ENCODE data around the gene EEPD1. TPM values are rescaled to one million over a fixed set of nuclear protein-coding genes. Genes with fewer than 3 reads are reported as not detected.

EEPD1 gene
- total RNA-seq, 1 experiment from 2014 or later = 7.8 TPM

DNA sequence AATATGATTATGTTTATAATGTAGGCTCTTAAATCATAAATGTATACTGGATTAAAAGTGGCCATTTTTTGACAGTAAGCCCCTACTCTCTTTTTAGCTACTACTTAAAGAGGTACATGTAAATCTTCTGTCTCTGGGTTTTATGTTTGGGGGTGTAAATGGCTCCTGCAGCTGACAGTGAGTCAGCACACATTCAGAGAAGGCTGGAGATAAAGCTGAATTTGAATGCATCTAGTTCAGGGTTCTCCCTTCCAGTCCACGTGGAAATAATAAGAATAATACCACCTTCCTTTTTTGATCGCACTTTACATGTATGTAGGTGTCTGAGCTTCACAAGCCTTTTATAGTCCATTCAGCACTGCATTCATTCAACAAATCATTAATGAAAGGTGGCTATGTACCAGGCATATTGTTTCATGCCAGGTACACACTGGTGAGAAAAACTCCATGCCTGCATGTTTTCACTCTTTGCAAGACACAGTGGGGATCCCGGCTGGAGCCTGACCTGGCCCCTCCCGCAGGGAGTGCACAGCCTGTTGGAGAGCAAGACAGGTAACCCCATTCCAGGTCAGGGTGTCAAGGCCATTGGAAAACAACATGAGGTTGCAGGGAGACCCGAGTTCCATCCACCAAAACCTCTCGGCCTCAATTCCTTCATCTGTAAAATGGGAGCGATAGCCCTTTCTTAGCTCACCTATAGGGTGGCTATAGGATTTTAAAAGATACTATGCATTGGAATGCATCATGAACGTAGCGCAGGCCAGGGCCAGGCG, 129.1 kb downstream of the EEPD1 start:
- no peak overlapping the region for H3K4me3 Mint-ChIP-seq
- ATAC-seq = no peak
- H3K9me3 Mint-ChIP-seq = no peaks in the 10 kb centered on the region
- H3K4me1 Mint-ChIP-seq = peaks cover 79% of the 10 kb centered on the region
- ChIA-PET POLR2A (no interaction called here), CTCF (interaction anchor here (1.2 to 2.6 kb wide), 5 partner anchors 9 to 297 kb away, joined by 3 to 8 read pairs (median 4); no protein-coding TSS in a partner anchor)
- H3K36me3 Mint-ChIP-seq = no peaks in the 10 kb centered on the region
- peak overlapping the region; percentile 91 for H3K27ac Mint-ChIP-seq
- TF ChIP-seq, protein P1, sequence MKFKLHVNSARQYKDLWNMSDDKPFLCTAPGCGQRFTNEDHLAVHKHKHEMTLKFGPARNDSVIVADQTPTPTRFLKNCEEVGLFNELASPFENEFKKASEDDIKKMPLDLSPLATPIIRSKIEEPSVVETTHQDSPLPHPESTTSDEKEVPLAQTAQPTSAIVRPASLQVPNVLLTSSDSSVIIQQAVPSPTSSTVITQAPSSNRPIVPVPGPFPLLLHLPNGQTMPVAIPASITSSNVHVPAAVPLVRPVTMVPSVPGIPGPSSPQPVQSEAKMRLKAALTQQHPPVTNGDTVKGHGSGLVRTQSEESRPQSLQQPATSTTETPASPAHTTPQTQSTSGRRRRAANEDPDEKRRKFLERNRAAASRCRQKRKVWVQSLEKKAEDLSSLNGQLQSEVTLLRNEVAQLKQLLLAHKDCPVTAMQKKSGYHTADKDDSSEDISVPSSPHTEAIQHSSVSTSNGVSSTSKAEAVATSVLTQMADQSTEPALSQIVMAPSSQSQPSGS (CRISPR knock-in tag; IDR thresholded peaks at IDR 0.05; ENCODE audit: borderline replicate concordance, low read depth) = no peak
- 0 out of 2 replicates have a peak, but pooled peaks have one; percentile 22 for TF ChIP-seq GTF2I (CRISPR knock-in tag; conservative IDR thresholded peaks at IDR 0.05)
- TF ChIP-seq, protein P2, sequence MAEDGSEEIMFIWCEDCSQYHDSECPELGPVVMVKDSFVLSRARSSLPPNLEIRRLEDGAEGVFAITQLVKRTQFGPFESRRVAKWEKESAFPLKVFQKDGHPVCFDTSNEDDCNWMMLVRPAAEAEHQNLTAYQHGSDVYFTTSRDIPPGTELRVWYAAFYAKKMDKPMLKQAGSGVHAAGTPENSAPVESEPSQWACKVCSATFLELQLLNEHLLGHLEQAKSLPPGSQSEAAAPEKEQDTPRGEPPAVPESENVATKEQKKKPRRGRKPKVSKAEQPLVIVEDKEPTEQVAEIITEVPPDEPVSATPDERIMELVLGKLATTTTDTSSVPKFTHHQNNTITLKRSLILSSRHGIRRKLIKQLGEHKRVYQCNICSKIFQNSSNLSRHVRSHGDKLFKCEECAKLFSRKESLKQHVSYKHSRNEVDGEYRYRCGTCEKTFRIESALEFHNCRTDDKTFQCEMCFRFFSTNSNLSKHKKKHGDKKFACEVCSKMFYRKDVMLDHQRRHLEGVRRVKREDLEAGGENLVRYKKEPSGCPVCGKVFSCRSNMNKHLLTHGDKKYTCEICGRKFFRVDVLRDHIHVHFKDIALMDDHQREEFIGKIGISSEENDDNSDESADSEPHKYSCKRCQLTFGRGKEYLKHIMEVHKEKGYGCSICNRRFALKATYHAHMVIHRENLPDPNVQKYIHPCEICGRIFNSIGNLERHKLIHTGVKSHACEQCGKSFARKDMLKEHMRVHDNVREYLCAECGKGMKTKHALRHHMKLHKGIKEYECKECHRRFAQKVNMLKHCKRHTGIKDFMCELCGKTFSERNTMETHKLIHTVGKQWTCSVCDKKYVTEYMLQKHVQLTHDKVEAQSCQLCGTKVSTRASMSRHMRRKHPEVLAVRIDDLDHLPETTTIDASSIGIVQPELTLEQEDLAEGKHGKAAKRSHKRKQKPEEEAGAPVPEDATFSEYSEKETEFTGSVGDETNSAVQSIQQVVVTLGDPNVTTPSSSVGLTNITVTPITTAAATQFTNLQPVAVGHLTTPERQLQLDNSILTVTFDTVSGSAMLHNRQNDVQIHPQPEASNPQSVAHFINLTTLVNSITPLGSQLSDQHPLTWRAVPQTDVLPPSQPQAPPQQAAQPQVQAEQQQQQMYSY (CRISPR knock-in tag; IDR thresholded peaks at IDR 0.05) = no peak
- TF ChIP-seq FOXP1 (CRISPR knock-in tag; IDR thresholded peaks at IDR 0.05; ENCODE audit: borderline replicate concordance) = no peak
- no peak for TF ChIP-seq SP1 (CRISPR knock-in tag; conservative IDR thresholded peaks at IDR 0.05)
- TF ChIP-seq, protein P3, sequence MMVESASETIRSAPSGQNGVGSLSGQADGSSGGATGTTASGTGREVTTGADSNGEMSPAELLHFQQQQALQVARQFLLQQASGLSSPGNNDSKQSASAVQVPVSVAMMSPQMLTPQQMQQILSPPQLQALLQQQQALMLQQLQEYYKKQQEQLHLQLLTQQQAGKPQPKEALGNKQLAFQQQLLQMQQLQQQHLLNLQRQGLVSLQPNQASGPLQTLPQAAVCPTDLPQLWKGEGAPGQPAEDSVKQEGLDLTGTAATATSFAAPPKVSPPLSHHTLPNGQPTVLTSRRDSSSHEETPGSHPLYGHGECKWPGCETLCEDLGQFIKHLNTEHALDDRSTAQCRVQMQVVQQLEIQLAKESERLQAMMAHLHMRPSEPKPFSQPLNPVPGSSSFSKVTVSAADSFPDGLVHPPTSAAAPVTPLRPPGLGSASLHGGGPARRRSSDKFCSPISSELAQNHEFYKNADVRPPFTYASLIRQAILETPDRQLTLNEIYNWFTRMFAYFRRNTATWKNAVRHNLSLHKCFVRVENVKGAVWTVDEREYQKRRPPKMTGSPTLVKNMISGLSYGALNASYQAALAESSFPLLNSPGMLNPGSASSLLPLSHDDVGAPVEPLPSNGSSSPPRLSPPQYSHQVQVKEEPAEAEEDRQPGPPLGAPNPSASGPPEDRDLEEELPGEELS (CRISPR knock-in tag; IDR thresholded peaks at IDR 0.05) = no peak
- TF ChIP-seq, protein P4, sequence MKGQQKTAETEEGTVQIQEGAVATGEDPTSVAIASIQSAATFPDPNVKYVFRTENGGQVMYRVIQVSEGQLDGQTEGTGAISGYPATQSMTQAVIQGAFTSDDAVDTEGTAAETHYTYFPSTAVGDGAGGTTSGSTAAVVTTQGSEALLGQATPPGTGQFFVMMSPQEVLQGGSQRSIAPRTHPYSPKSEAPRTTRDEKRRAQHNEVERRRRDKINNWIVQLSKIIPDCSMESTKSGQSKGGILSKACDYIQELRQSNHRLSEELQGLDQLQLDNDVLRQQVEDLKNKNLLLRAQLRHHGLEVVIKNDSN (CRISPR knock-in tag; IDR thresholded peaks at IDR 0.05) = no peak
- no peak for TF ChIP-seq NFATC4 (CRISPR knock-in tag; IDR thresholded peaks at IDR 0.05)
- TF ChIP-seq HMGA2 (CRISPR knock-in tag; IDR thresholded peaks at IDR 0.05) = no peak
- no peak for DNase-seq (ENCODE audit: low spot score)
- H3K27me3 Mint-ChIP-seq (ENCODE audit: low read depth) = no peaks in the 10 kb centered on the region; the same call in 1 of the 2 replicates

DNA sequence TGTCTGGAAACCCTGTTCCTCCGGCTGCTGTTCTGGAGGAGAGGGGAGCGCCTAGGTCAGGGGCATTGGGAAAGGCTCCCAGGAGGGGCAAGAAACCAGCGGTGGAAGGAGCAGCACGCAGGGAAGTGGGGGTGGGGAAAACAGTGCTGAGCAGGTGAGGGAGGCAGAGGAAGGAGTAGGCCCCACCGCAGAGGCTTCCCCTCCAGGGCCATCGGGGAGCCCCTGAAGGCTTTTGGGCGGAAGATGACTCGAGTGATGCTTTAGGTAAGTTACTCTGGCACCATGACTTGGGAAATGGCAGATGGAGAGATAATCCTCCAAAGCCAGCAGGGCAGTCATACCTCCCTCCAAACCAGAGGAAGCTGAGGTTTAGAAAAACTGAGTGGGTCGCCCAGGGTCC, 130.1 kb downstream of the EEPD1 start:
- Mint-ChIP-seq H3K4me1 (peaks cover 79% of the 10 kb centered on the region), H3K4me3 (no peak overlapping the region)

More for the DNA sequence above, 130.1 kb downstream of the EEPD1 start:
- TF ChIP-seq, protein P5, sequence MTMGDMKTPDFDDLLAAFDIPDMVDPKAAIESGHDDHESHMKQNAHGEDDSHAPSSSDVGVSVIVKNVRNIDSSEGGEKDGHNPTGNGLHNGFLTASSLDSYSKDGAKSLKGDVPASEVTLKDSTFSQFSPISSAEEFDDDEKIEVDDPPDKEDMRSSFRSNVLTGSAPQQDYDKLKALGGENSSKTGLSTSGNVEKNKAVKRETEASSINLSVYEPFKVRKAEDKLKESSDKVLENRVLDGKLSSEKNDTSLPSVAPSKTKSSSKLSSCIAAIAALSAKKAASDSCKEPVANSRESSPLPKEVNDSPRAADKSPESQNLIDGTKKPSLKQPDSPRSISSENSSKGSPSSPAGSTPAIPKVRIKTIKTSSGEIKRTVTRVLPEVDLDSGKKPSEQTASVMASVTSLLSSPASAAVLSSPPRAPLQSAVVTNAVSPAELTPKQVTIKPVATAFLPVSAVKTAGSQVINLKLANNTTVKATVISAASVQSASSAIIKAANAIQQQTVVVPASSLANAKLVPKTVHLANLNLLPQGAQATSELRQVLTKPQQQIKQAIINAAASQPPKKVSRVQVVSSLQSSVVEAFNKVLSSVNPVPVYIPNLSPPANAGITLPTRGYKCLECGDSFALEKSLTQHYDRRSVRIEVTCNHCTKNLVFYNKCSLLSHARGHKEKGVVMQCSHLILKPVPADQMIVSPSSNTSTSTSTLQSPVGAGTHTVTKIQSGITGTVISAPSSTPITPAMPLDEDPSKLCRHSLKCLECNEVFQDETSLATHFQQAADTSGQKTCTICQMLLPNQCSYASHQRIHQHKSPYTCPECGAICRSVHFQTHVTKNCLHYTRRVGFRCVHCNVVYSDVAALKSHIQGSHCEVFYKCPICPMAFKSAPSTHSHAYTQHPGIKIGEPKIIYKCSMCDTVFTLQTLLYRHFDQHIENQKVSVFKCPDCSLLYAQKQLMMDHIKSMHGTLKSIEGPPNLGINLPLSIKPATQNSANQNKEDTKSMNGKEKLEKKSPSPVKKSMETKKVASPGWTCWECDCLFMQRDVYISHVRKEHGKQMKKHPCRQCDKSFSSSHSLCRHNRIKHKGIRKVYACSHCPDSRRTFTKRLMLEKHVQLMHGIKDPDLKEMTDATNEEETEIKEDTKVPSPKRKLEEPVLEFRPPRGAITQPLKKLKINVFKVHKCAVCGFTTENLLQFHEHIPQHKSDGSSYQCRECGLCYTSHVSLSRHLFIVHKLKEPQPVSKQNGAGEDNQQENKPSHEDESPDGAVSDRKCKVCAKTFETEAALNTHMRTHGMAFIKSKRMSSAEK (CRISPR knock-in tag; IDR thresholded peaks at IDR 0.05; ENCODE audit: borderline replicate concordance) = no peak
- no peak for TF ChIP-seq ELF4 (CRISPR knock-in tag; IDR thresholded peaks at IDR 0.05; ENCODE audit: low read depth)
- TF ChIP-seq NR2C2 (CRISPR knock-in tag; IDR thresholded peaks at IDR 0.05) = no peak
- no peak for TF ChIP-seq TP53 (CRISPR knock-in tag; IDR thresholded peaks at IDR 0.05)
- TF ChIP-seq, protein P6, sequence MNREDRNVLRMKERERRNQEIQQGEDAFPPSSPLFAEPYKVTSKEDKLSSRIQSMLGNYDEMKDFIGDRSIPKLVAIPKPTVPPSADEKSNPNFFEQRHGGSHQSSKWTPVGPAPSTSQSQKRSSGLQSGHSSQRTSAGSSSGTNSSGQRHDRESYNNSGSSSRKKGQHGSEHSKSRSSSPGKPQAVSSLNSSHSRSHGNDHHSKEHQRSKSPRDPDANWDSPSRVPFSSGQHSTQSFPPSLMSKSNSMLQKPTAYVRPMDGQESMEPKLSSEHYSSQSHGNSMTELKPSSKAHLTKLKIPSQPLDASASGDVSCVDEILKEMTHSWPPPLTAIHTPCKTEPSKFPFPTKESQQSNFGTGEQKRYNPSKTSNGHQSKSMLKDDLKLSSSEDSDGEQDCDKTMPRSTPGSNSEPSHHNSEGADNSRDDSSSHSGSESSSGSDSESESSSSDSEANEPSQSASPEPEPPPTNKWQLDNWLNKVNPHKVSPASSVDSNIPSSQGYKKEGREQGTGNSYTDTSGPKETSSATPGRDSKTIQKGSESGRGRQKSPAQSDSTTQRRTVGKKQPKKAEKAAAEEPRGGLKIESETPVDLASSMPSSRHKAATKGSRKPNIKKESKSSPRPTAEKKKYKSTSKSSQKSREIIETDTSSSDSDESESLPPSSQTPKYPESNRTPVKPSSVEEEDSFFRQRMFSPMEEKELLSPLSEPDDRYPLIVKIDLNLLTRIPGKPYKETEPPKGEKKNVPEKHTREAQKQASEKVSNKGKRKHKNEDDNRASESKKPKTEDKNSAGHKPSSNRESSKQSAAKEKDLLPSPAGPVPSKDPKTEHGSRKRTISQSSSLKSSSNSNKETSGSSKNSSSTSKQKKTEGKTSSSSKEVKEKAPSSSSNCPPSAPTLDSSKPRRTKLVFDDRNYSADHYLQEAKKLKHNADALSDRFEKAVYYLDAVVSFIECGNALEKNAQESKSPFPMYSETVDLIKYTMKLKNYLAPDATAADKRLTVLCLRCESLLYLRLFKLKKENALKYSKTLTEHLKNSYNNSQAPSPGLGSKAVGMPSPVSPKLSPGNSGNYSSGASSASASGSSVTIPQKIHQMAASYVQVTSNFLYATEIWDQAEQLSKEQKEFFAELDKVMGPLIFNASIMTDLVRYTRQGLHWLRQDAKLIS (CRISPR knock-in tag; IDR thresholded peaks at IDR 0.05; ENCODE audit: borderline replicate concordance) = no peak
- no peak for TF ChIP-seq SOX15 (CRISPR knock-in tag; IDR thresholded peaks at IDR 0.05)
- POLR2A ChIA-PET = no interaction called here
- H3K36me3 Mint-ChIP-seq = peaks cover 5% of the 10 kb centered on the region; the same call in 1 of the 2 replicates
- CTCF ChIA-PET = interaction anchor here (2.1 kb wide), 1 partner anchor 36 kb away, joined by 13 read pairs; no protein-coding TSS in a partner anchor
- H3K27ac Mint-ChIP-seq = no peak overlapping the region
- no peaks in the 10 kb centered on the region for H3K9me3 Mint-ChIP-seq
- H3K27me3 Mint-ChIP-seq (ENCODE audit: low read depth) = no peaks in the 10 kb centered on the region; the same call in 1 of the 2 replicates
- ATAC-seq (no peak), DNase-seq (ENCODE audit: low spot score) (no peak)
